Ascending aorta (tissue), 2 donors: Measurements from ENCODE around the gene GRAMD4. TPM values are rescaled to one million over a fixed set of nuclear protein-coding genes. Genes with fewer than 3 reads are reported as not detected.
A peak's percentile ranks its signal among the peaks of the same experiment; 100 is the strongest.

Experiments
- DNase-seq, 2 donors: peaks; one replicate each; pipeline ENCODE4 v3.0.0-alpha.2; 2019; ENCODE audit warnings: low spot score in 2 of 2
- H3K27ac ChIP-seq, 2 donors: fragments of 200-600 bp; sonication (generic); one replicate each; pipeline ENCODE4 v1.5.1; 2016 to 2017; ENCODE audit warnings: mild to moderate bottlenecking in 1 of 2
- H3K27me3 ChIP-seq: fragments of 200-600 bp; sonication (generic); one replicate; pipeline ENCODE4 v1.5.1; 2017
- H3K36me3 ChIP-seq, 2 donors: fragments of 200-600 bp; sonication (generic); one replicate each; pipeline ENCODE4 v1.5.1; 2016
- H3K4me1 ChIP-seq, 2 donors: fragments of 200-600 bp; sonication (generic); one replicate each; pipeline ENCODE4 v1.5.1; 2016 to 2017; ENCODE audit warnings: mild to moderate bottlenecking in 1 of 2
- H3K4me3 ChIP-seq, 2 donors: fragments of 200-600 bp; sonication (generic); one replicate each; pipeline ENCODE4 v1.5.1; 2016 to 2017; ENCODE audit warnings: mild to moderate bottlenecking in 1 of 2
- H3K9me3 ChIP-seq, 2 donors: fragments of 200-600 bp; sonication (generic); one replicate each; pipeline ENCODE4 v1.5.1; 2016
- CTCF ChIP-seq, 3 experiments: fragments of 200-600 bp in 2 of 3; fragments of 450-650 bp in 1 of 3; sonication (generic) in 2 of 3; IDR thresholded peaks; one replicate each; pipeline ENCODE4 v1.5.1; 2016 to 2019; ENCODE audit warnings: antibody characterized with exemption in 3 of 3, mild to moderate bottlenecking in 1 of 3, moderate library complexity in 1 of 3
- intact Hi-C: fragments of 100-400 bp; cut with DNase I; formaldehyde crosslinking; loops from one replicate; pipeline ENCODE4 v1.15.1; 2023
- total RNA-seq: library from RNA; depleted of rRNA; stranded (reverse); fragments of >200 nt; gene quantifications from one replicate; pipeline ENCODE4 v1.1.0, GENCODE V29; 2016

GRAMD4 gene
- total RNA-seq, 1 donor from 2014 or later: 20.2 TPM

DNA sequence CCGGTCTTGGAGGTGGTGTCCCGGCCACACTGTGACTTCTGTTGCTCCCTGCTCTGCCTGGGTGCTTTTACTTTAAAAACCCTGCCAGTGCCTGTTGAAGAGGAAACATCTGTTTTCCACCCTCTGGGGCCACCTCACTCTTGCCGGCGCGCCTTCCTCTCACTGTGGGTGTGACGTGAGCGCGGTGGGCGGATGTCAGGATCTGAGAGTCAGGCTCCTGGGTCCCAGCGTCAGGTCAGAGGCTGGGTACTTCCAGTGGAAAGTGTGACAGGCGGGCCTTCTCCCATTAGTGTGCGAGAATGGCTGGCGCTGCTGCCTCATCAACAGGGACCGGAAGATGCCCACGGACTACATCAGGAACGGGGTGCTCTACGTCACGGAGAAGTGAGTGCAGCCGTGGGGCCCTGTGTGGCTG is 54.2 kb downstream of the GRAMD4 start:
- Histone ChIP-seq H3K27me3 (no peaks in the 10 kb centered on the region), H3K9me3 (no peaks in the 10 kb centered on the region), H3K4me3 (no peak overlapping the region), H3K4me1 (peaks cover 0 to 3% of the 10 kb centered on the region in 2 donors), H3K27ac (no peak overlapping the region), H3K36me3 (peaks cover 2 to 13% of the 10 kb centered on the region in 2 donors)
- intact Hi-C loops: no loop called here
- no peak for TF ChIP-seq CTCF (IDR thresholded peaks at IDR 0.05)
- peak; percentile 47 to 82 for DNase-seq

DNA sequence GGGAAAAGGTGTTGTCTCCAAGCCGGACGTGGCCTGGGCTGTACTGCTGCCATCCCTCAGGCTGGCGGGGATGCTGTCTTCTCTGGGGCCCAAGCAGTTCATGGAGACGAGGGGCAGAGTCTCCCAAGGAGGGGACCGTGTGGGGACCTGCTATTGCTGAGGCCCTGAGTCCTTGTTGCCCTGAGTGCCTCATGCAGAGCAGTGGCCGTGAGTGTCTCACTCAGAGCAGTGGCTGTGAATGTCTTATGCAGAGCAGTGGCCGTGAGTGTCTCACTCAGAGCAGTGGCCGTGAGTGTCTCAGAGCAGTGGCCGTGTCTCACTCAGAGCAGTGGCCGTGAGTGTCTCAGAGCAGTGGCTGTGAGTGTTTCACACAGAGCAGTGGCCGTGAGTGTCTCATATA is 54.7 kb downstream of the GRAMD4 start:
- intact Hi-C loops: no loop called here
- H3K27me3 ChIP-seq: no peaks in the 10 kb centered on the region
- H3K4me1 ChIP-seq: peaks cover 0 to 7% of the 10 kb centered on the region in 2 donors
- no peak overlapping the region for H3K27ac ChIP-seq
- H3K9me3 ChIP-seq: no peaks in the 10 kb centered on the region
- no peak overlapping the region for H3K4me3 ChIP-seq
- H3K36me3 ChIP-seq: peaks cover 2 to 13% of the 10 kb centered on the region in 2 donors
- no peak for TF ChIP-seq CTCF (IDR thresholded peaks at IDR 0.05)
- DNase-seq: no peak

DNA sequence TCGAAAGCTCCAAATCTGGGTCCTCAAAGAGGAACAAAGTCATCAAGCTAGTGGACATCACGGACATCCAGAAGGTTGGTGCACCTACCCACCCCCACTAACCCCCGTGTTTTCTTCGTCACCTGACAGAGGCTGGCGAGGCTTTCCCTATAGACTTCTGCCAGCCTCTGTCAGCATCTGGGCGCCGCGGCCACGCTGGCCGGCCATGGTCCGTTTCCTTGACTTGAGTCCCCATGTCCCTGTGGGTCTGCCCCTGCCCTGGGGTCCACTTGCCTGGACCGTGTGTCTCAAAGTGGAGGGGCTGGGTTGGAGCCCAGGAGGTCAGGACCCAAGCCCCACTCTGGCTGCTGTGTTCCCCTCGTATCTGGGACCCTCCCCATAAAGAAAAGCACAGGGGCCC is 55.3 kb downstream of the GRAMD4 start:
- DNase-seq: no peak
- Histone ChIP-seq H3K36me3 (peaks cover 2 to 9% of the 10 kb centered on the region in 2 donors), H3K9me3 (no peaks in the 10 kb centered on the region), H3K27ac (no peak overlapping the region), H3K27me3 (no peaks in the 10 kb centered on the region), H3K4me1 (peaks cover 0 to 10% of the 10 kb centered on the region in 2 donors), H3K4me3 (no peak overlapping the region)
- no peak for TF ChIP-seq CTCF (IDR thresholded peaks at IDR 0.05)
- intact Hi-C loops: no loop called here

- no peak overlapping the region for H3K27ac ChIP-seq
- DNase-seq: no peak
- TF ChIP-seq CTCF (IDR thresholded peaks at IDR 0.05): no peak
- no peaks in the 10 kb centered on the region for H3K9me3 ChIP-seq
- H3K4me3 ChIP-seq: no peak overlapping the region
- peaks cover 0 to 10% of the 10 kb centered on the region in 2 donors for H3K4me1 ChIP-seq
- intact Hi-C loops: no loop called here
- peaks cover 2 to 9% of the 10 kb centered on the region in 2 donors for H3K36me3 ChIP-seq
- H3K27me3 ChIP-seq: no peaks in the 10 kb centered on the region
These were observed 55.8 kb downstream of the GRAMD4 start for GRCh38 chr22:46675938-46676337.

DNA sequence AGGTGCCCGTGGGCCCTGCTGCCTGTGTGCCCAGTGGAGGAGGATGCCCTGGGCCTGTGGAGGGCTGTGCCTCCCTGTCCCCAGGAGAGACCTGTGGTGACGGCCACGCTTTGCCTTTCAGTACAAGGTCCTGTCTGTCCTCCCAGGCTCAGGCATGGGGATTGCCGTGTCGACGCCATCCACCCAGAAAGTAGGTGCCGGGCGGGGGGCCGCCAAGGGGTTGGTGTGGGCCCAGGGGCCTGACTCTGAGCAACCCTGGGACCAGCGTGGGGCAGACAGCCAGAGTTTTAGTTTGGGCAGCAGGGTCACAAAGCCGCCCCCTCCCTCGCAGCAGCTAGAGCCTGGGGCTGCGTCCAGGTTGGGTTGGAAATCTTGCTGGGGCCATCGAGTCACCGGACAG is 56.3 kb downstream of the GRAMD4 start:
- H3K27ac ChIP-seq: no peak overlapping the region
- no peaks in the 10 kb centered on the region for H3K27me3 ChIP-seq
- DNase-seq: no peak
- no peak for TF ChIP-seq CTCF (IDR thresholded peaks at IDR 0.05)
- H3K4me1 ChIP-seq: peaks cover 0 to 10% of the 10 kb centered on the region in 2 donors
- H3K4me3 ChIP-seq: no peak overlapping the region
- peaks cover 2 to 9% of the 10 kb centered on the region in 2 donors for H3K36me3 ChIP-seq
- intact Hi-C loops: no loop called here
- H3K9me3 ChIP-seq: no peaks in the 10 kb centered on the region

- no peak for TF ChIP-seq CTCF (IDR thresholded peaks at IDR 0.05)
- Histone ChIP-seq H3K36me3 (peaks cover 2 to 9% of the 10 kb centered on the region in 2 donors), H3K9me3 (no peaks in the 10 kb centered on the region), H3K4me3 (no peak overlapping the region), H3K27me3 (no peaks in the 10 kb centered on the region), H3K27ac (no peak overlapping the region), H3K4me1 (peaks cover 0 to 10% of the 10 kb centered on the region in 2 donors)
- no peak for DNase-seq
- intact Hi-C loops: no loop called here
These were observed 56.7 kb downstream of the GRAMD4 start for GRCh38 chr22:46676881-46677280.
